Esophagus squamous epithelium (tissue), 5 donors: ENCODE data around the gene AUTS2. TPM values are rescaled to one million over a fixed set of nuclear protein-coding genes. Genes with fewer than 3 reads are reported as not detected.

ENCODE experiments used
- DNase-seq: peaks from one replicate; lab custom pipeline; 2025; lab: John Stamatoyannopoulos, UW
- H3K27ac ChIP-seq, 4 donors: fragments of 200-600 bp; sonication (generic); one replicate each; pipeline ENCODE4 v1.5.1; 2016 to 2019; ENCODE audit warnings: mild to moderate bottlenecking in 1 of 4
- H3K27me3 ChIP-seq, 4 donors: fragments of 200-600 bp; sonication (generic); 1 replicate in 3 of 4; 2 replicates in 1 of 4; pipeline versions ENCODE4 v1.5.1 to v1.6.0; 2017 to 2021; ENCODE audit warnings: antibody characterized with exemption in 1 of 4
- H3K36me3 ChIP-seq, 3 donors: fragments of 200-600 bp; sonication (generic); one replicate each; pipeline ENCODE4 v1.5.1; 2016 to 2019
- H3K4me1 ChIP-seq, 3 donors: fragments of 200-600 bp; sonication (generic); one replicate each; pipeline ENCODE4 v1.5.1; 2017 to 2019
- H3K4me3 ChIP-seq, 4 donors: fragments of 200-600 bp; sonication (generic); 1 replicate in 3 of 4; 2 replicates in 1 of 4; pipeline ENCODE4 v1.5.1; 2016 to 2019; ENCODE audit warnings: mild to moderate bottlenecking in 2 of 4, moderate library complexity in 1 of 4
- H3K9me3 ChIP-seq, 3 donors: fragments of 200-600 bp; sonication (generic); one replicate each; pipeline ENCODE4 v1.5.1; 2016 to 2019
- POLR2A ChIP-seq, 4 donors: fragments of 450-650 bp; IDR thresholded peaks; one replicate each; pipeline ENCODE4 v1.6.1; 2017; ENCODE audit warnings: antibody characterized with exemption in 4 of 4, mild to moderate bottlenecking in 4 of 4, moderate library complexity in 3 of 4
- WGBS, 2 donors: methylation state at CpG; one replicate each; pipeline ENCODE4 v1.1.5; 2018; 5-methylcytosine and 5-hydroxymethylcytosine counted together
- intact Hi-C: fragments of 100-400 bp; cut with DNase I; formaldehyde crosslinking; loops from one replicate; pipeline ENCODE4 v1.15.0; 2022
- total RNA-seq, 4 donors: library from RNA; depleted of rRNA; stranded (reverse); fragments of >200 nt; gene quantifications; one replicate each; pipeline ENCODE4 v1.1.0, GENCODE V29; 2016
- TF ChIP-seq, protein P1 (sequence below), 6 experiments: fragments of 450-650 bp in 4 of 6; fragments of 200-600 bp in 2 of 6; sonication (generic) in 2 of 6; IDR thresholded peaks; one replicate each; pipeline ENCODE4 v1.5.1; 2016 to 2019; ENCODE audit warnings: antibody characterized with exemption in 6 of 6, mild to moderate bottlenecking in 4 of 6, moderate library complexity in 4 of 6
- donor health status: DM: yes; HTN: yes; CAD: no.

The AUTS2 gene
- total RNA-seq, 4 donors from 2014 or later: 9.5 to 36.2 (median 23.0) TPM

DNA sequence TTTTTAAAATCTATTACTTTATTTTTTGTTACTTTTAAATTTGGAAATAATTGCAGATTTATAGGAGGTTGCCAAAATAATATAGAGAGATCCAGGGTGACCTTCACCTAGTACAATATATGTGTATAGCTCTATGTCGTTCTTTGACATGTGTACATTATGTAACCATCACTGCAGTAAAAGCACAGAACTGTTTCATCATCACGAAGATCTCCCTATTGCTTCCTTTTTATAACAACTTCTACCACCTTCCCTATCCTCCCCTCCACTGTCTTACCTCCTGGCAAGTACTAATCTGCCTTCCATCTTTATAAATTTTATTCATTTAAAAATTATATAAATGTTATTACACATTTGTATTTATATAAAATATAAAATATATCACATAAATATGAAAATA is 251.0 kb downstream of the AUTS2 start:
- TF ChIP-seq POLR2A (IDR thresholded peaks at IDR 0.05): no peak
- TF ChIP-seq, protein P1, sequence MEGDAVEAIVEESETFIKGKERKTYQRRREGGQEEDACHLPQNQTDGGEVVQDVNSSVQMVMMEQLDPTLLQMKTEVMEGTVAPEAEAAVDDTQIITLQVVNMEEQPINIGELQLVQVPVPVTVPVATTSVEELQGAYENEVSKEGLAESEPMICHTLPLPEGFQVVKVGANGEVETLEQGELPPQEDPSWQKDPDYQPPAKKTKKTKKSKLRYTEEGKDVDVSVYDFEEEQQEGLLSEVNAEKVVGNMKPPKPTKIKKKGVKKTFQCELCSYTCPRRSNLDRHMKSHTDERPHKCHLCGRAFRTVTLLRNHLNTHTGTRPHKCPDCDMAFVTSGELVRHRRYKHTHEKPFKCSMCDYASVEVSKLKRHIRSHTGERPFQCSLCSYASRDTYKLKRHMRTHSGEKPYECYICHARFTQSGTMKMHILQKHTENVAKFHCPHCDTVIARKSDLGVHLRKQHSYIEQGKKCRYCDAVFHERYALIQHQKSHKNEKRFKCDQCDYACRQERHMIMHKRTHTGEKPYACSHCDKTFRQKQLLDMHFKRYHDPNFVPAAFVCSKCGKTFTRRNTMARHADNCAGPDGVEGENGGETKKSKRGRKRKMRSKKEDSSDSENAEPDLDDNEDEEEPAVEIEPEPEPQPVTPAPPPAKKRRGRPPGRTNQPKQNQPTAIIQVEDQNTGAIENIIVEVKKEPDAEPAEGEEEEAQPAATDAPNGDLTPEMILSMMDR (IDR thresholded peaks at IDR 0.05): no peak
- H3K9me3 ChIP-seq: no peaks in the 10 kb centered on the region
- 73 to 81% methylated on average over 2 of the region's 2 CpGs for WGBS, 2 donors
- peaks cover 0 to 7% (median 0%) of the 10 kb centered on the region in 4 donors for H3K27me3 ChIP-seq
- no peak for DNase-seq
- intact Hi-C loops: no loop called here
- H3K27ac ChIP-seq: no peak overlapping the region
- peaks cover 0 to 7% (median 0%) of the 10 kb centered on the region in 3 donors for H3K4me1 ChIP-seq
- H3K36me3 ChIP-seq: no peaks in the 10 kb centered on the region
- no peak overlapping the region for H3K4me3 ChIP-seq

- no peak overlapping the region for H3K4me3 ChIP-seq
- WGBS, 2 donors: 84 to 91% methylated on average over 6 of the region's 6 CpGs
- no peaks in the 10 kb centered on the region for H3K9me3 ChIP-seq
- H3K36me3 ChIP-seq: no peaks in the 10 kb centered on the region
- no peaks in the 10 kb centered on the region for H3K27me3 ChIP-seq
- intact Hi-C loops: no loop called here
- H3K27ac ChIP-seq: no peak overlapping the region
- H3K4me1 ChIP-seq: peaks cover 0 to 23% (median 0%) of the 10 kb centered on the region in 3 donors
- DNase-seq: no peak
- TF ChIP-seq POLR2A (IDR thresholded peaks at IDR 0.05): no peak
- TF ChIP-seq, protein P1 (IDR thresholded peaks at IDR 0.05): no peak
Measured at GRCh38 chr7:69857014-69857413, 258.7 kb downstream of the AUTS2 start.

GRCh38 chr7:69858471-69858870 is 260.2 kb downstream of the AUTS2 start:
- TF ChIP-seq POLR2A (IDR thresholded peaks at IDR 0.05): no peak
- TF ChIP-seq, protein P1 (IDR thresholded peaks at IDR 0.05): no peak
- Histone ChIP-seq H3K27me3 (no peaks in the 10 kb centered on the region), H3K9me3 (no peaks in the 10 kb centered on the region), H3K4me3 (no peak overlapping the region), H3K36me3 (no peaks in the 10 kb centered on the region), H3K4me1 (peaks cover 0 to 23% (median 0%) of the 10 kb centered on the region in 3 donors), H3K27ac (no peak overlapping the region)
- 73 to 78% methylated on average over 1 of the region's 1 CpG for WGBS, 2 donors
- intact Hi-C loops: no loop called here
- DNase-seq: no peak

DNA sequence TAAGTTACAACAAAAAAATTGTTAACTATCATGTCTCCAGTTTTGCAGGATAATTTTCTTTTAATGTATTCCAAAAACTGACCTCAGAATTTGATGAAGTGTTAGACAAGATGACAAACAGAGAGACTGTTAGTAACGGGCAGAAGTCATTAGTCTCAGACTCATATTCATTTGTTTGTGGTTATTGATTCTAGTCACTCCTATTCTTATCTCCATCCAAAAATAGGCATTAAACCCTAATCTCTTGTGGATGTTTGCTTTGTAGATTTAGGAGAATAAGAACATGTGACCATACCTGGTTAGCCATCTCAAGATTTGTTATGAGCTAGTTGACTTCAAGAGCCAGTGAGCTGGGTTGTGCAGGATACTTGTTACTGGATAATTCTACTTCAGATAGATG is 261.1 kb downstream of the AUTS2 start:
- TF ChIP-seq POLR2A (IDR thresholded peaks at IDR 0.05): no peak
- TF ChIP-seq, protein P1 (IDR thresholded peaks at IDR 0.05): no peak
- DNase-seq: no peak
- H3K36me3 ChIP-seq: no peaks in the 10 kb centered on the region
- no peak overlapping the region for H3K4me3 ChIP-seq
- intact Hi-C loops: no loop called here
- no peak overlapping the region for H3K27ac ChIP-seq
- H3K27me3 ChIP-seq: no peaks in the 10 kb centered on the region
- 48 to 77% methylated on average over 1 of the region's 1 CpG for WGBS, 2 donors
- H3K9me3 ChIP-seq: no peaks in the 10 kb centered on the region
- H3K4me1 ChIP-seq: peaks cover 0 to 23% (median 0%) of the 10 kb centered on the region in 3 donors

DNA sequence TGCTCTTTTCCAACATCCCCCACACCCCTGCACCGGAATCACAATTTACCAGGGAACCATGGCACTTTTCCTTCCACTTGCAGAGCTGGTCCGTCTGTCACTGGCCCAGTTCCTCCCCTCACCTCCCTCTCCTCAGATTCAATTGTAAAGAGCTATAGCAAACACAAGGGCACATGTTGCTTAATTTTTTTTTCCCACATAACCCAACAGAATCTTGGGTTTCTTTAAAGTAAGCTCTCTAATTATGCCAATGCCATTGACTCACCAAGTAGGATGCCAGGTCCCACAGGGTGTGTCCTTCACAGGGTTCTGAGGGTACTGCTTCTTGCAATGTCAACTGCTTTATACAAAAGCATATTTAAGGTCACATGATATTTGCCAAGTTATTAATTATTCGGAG is 262.2 kb downstream of the AUTS2 start:
- Histone ChIP-seq H3K9me3 (no peaks in the 10 kb centered on the region), H3K27me3 (no peaks in the 10 kb centered on the region), H3K27ac (no peak overlapping the region), H3K36me3 (no peaks in the 10 kb centered on the region), H3K4me1 (peaks cover 0 to 23% (median 0%) of the 10 kb centered on the region in 3 donors), H3K4me3 (no peak overlapping the region)
- no peak for DNase-seq
- 40 to 53% methylated on average over 3 of the region's 3 CpGs for WGBS, 2 donors
- no peak for TF ChIP-seq POLR2A (IDR thresholded peaks at IDR 0.05)
- TF ChIP-seq, protein P1 (IDR thresholded peaks at IDR 0.05): no peak
- intact Hi-C loops: no loop called here
